Kidney (tissue), 14 donors: ENCODE data around the gene TCEAL8. TPM values are rescaled to one million over a fixed set of nuclear protein-coding genes. Genes with fewer than 3 reads are reported as not detected.

ENCODE experiments used
- DNase-seq, 5 donors: peaks; one replicate each; pipeline ENCODE4 v3.0.0-alpha.2; 2013 to 2020
- FAIRE-seq: peaks from 2 replicates; lab custom pipeline; 2012; peaks lifted over from hg19 to GRCh38; lab: Jason Lieb, UNC
- H3K27ac ChIP-seq, 2 donors: one replicate each; pipeline ENCODE4 v1.7.0; 2013; ENCODE audit warnings: low read depth in 2 of 2, low read length in 2 of 2, inconsistent platforms in 1 of 2
- H3K27me3 ChIP-seq: one replicate; pipeline ENCODE4 v1.7.1; 2013; ENCODE audit warnings: low read length, inconsistent platforms; ENCODE audit not compliant: control insufficient read depth, insufficient read depth
- H3K36me3 ChIP-seq, 3 donors: one replicate each; pipeline versions ENCODE4 v1.7.0 to v1.7.1; 2013; ENCODE audit warnings: low read length in 3 of 3, control low read depth in 1 of 3, inconsistent platforms in 1 of 3; ENCODE audit not compliant: insufficient read depth in 3 of 3, control insufficient read depth in 2 of 3
- H3K4me1 ChIP-seq, 3 donors: one replicate each; pipeline versions ENCODE4 v1.7.0 to v1.7.1; 2013; ENCODE audit warnings: low read length in 3 of 3, inconsistent platforms in 1 of 3, low read depth in 1 of 3; ENCODE audit not compliant: control insufficient read depth in 2 of 3, insufficient read depth in 2 of 3
- H3K4me3 ChIP-seq, 3 donors: one replicate each; pipeline versions ENCODE4 v1.7.0 to v1.8.1; 2013; ENCODE audit warnings: low read length in 3 of 3, control low read depth in 1 of 3, inconsistent platforms in 1 of 3
- H3K9ac ChIP-seq, 3 donors: one replicate each; pipeline versions ENCODE4 v1.7.0 to v1.7.1; 2013; ENCODE audit warnings: low read length in 3 of 3, control low read depth in 1 of 3, inconsistent platforms in 1 of 3
- H3K9me3 ChIP-seq, 3 donors: one replicate each; pipeline versions ENCODE4 v1.7.0 to v1.7.1; 2013; ENCODE audit warnings: low read length in 3 of 3, control low read depth in 1 of 3, inconsistent platforms in 1 of 3; ENCODE audit not compliant: control insufficient read depth in 2 of 3, insufficient read depth in 1 of 3
- intact Hi-C: fragments of 100-400 bp; cut with DNase I; formaldehyde crosslinking; loops from one replicate; pipeline ENCODE4 v1.11.1; 2022
- polyA plus RNA-seq: library from polyadenylated mRNA; stranded (reverse); fragments of 350-450 nt; fragmentation: Illumina TruSeq; extraction: RNeasy Lipid Tissue Mini Kit (QIAGEN cat#74804); gene quantifications from one replicate; pipeline ENCODE4 v1.2.3, GENCODE V29; 2014; ENCODE audit warnings: low read depth, low replicate concordance; ENCODE audit not compliant: insufficient read depth
- total RNA-seq: library from RNA; stranded (reverse); fragmentation: NEBNext Ultra II Directional; extraction: Animal tissue kit (Norgen Biotek cat#: 25700); gene quantifications from one replicate; pipeline ENCODE4 v1.2.1, GENCODE V29; 2021
- TF ChIP-seq, protein P1 (sequence below): IDR thresholded peaks from 3 replicates; pipeline ENCODE4 v1.5.1; 2012; ENCODE audit warnings: mild to moderate bottlenecking, moderate library complexity, borderline replicate concordance; ENCODE audit not compliant: insufficient read depth; ENCODE audit errors: extremely low read depth
- donor health status: control.
- donor health status: control.
- donor health status: control.
- donor health status: control.
- donor health status: control.
- donor health status: DM: yes; HTN: yes; CAD: no.
- donor health status: Normal renal cell carcinoma (clear cell type).

TCEAL8 gene
- total and polyA plus RNA-seq, 2 donors from 2014 or later = 49.7 to 88.5 TPM

DNA sequence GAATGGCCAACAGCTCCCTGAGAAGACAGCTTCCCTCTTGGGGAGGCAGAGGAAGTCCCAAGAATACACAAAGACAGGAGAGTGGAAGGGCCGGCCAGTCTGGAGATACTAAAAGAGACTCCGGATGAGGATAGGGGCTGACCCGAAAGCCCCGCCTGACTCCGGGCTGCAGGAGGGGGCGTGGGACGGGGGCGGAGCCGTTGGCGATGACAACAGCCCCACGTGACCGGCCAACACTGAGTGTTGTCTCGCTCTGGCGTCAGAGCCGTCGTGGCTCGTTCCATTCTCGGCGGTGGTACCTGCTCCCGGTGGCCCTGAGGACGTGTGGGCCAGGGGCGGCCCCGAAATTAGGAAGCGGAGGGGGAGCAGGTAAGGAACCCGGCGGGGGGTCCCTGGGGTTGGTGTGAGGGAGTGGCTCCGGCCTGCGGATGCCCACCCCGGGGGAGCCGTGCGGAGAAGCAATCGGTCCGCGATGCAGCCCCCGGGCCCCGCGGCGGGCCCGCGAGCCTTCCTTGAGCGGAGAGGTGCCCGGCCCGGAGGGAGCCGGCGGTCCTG is 40.0 kb downstream of the TCEAL8 start, which contains the start of gene BEX4:
BEX4 (plus strand) TSS at position 239 of the 555 bp plus-strand sequence. CDS start 1,046 bp downstream, outside the sequence.
- FAIRE-seq (no peak), DNase-seq (peak; percentile 87 to 95 (median 91))
- Histone ChIP-seq H3K4me1 (no peaks in the 10 kb centered on the region), H3K36me3 (peaks cover 0 to 4% (median 0%) of the 10 kb centered on the region in 3 donors), H3K9ac (peak within 1 kb of the TSS; percentile 32 to 69 (median 60)), H3K4me3 (peak within 1 kb of the TSS; percentile 60 to 72 (median 60)), H3K9me3 (no peaks in the 10 kb centered on the region), H3K27me3 (no peaks in the 10 kb centered on the region), H3K27ac (peak within 1 kb of the TSS; percentile 84 to 88)
- TF ChIP-seq, protein P1, sequence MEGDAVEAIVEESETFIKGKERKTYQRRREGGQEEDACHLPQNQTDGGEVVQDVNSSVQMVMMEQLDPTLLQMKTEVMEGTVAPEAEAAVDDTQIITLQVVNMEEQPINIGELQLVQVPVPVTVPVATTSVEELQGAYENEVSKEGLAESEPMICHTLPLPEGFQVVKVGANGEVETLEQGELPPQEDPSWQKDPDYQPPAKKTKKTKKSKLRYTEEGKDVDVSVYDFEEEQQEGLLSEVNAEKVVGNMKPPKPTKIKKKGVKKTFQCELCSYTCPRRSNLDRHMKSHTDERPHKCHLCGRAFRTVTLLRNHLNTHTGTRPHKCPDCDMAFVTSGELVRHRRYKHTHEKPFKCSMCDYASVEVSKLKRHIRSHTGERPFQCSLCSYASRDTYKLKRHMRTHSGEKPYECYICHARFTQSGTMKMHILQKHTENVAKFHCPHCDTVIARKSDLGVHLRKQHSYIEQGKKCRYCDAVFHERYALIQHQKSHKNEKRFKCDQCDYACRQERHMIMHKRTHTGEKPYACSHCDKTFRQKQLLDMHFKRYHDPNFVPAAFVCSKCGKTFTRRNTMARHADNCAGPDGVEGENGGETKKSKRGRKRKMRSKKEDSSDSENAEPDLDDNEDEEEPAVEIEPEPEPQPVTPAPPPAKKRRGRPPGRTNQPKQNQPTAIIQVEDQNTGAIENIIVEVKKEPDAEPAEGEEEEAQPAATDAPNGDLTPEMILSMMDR = no peak
- intact Hi-C loops = no loop called here

DNA sequence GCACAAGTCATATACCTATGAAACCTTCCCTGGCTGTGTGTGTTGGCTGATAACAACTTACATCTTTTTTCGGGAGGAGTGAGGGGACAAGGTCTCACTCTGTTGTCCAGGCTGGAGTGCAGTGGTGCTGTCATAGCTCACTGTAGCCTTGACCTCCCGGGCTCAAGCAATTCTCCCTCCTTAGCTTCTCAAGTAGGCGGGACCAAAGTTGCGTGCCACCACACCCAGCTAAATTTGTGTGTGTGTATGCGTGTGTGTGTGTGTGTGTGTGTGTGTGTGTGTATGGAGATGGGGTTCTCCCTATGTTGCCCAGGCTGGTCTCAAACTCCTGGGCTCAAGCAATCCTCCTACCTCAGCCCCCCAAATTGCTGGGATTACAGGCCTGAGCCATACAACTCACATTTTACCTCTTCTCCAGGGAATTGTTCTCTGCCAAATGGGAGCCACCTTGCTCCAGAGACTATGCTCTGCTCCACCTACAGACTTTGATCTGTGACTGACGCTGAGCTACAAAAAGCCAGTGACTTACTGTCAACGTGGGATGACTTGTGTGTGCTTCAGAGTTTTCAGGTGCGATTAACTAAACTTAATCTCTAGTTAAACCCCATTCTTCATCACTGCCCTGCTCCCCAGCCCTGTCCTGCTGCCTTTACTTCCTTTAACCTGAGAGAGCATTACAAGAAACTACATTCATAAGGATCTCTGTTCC is 42.1 kb downstream of the TCEAL8 start:
- no peaks in the 10 kb centered on the region for H3K27me3 ChIP-seq
- no peak for DNase-seq
- H3K9ac ChIP-seq = no peak overlapping the region
- intact Hi-C loops = no loop called here
- H3K4me3 ChIP-seq = no peak overlapping the region
- no peak overlapping the region for H3K27ac ChIP-seq
- peaks cover 0 to 4% (median 0%) of the 10 kb centered on the region in 3 donors for H3K36me3 ChIP-seq
- TF ChIP-seq, protein P1 = no peak
- H3K9me3 ChIP-seq = no peaks in the 10 kb centered on the region
- no peak for FAIRE-seq
- no peaks in the 10 kb centered on the region for H3K4me1 ChIP-seq

DNA sequence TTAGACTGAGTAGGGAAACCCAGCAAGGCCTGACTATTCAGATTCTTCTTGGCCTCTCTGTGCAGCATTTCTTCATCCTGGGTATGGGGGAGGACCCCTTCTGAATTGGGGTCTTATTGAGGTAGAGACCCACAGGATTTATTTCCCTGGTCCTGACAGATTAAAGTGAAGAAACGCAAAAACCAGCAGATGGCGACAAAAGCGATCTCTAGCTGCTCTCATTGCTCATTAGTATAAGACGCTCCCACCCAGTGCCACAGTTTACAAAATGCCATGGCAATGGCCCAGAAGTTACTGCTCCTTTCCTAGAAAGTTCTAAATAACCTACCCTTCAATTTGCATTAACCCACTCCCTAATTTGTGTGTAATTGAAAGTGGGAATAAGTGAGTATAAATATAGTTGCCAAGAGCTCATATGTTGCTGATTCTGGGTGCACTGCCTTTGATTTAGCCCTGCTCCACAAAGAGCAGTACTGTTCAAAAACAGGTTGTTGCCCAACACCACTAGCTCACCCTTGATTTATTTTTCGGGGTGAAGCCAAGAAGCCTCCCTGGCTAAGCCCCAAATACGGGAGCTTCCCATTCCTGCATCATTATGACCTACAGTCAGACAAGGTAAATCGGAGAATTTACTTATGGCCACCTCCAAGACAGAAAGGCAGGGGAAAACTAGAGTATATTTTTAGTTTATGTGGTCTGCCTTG is 43.8 kb downstream of the TCEAL8 start:
- no peak overlapping the region for H3K27ac ChIP-seq
- no peaks in the 10 kb centered on the region for H3K9me3 ChIP-seq
- no peak overlapping the region for H3K9ac ChIP-seq
- H3K4me1 ChIP-seq = no peaks in the 10 kb centered on the region
- TF ChIP-seq, protein P1 = peak; percentile 39
- no peak overlapping the region for H3K4me3 ChIP-seq
- H3K27me3 ChIP-seq = no peaks in the 10 kb centered on the region
- H3K36me3 ChIP-seq = peaks cover 0 to under 1% (median 0%) of the 10 kb centered on the region in 3 donors
- FAIRE-seq = no peak
- peak in 4 of 5 donors; percentile 45 to 83 (median 64) for DNase-seq
- intact Hi-C loops = no loop called here
